Liver (tissue), 9 donors: ENCODE results near the gene C6orf132. TPM values are rescaled to one million over a fixed set of nuclear protein-coding genes. Genes with fewer than 3 reads are reported as not detected.

ENCODE experiments used
- DNase-seq: peaks from one replicate; pipeline ENCODE4 v3.0.0-alpha.2; 2017; ENCODE audit warnings: low spot score
- H3K27ac ChIP-seq, 2 donors: one replicate each; pipeline ENCODE4 v1.7.0; 2013; ENCODE audit warnings: inconsistent platforms in 2 of 2, low read length in 2 of 2, control low read depth in 1 of 2, low read depth in 1 of 2, mild to moderate bottlenecking in 1 of 2
- H3K27me3 ChIP-seq, 4 donors: one replicate each; pipeline versions ENCODE4 v1.6.1 to v1.7.0; 2013; ENCODE audit warnings: low read length in 3 of 4, inconsistent platforms in 1 of 4, mild to moderate bottlenecking in 1 of 4, moderate library complexity in 1 of 4; ENCODE audit not compliant: control insufficient read depth in 4 of 4, insufficient read depth in 4 of 4
- H3K36me3 ChIP-seq, 4 donors: one replicate each; pipeline versions ENCODE4 v1.6.1 to v1.7.0; 2013; ENCODE audit warnings: low read length in 3 of 4, mild to moderate bottlenecking in 3 of 4, low read depth in 1 of 4, moderate library complexity in 1 of 4; ENCODE audit not compliant: control insufficient read depth in 4 of 4, insufficient read depth in 3 of 4
- H3K4me1 ChIP-seq, 4 donors: one replicate each; pipeline versions ENCODE4 v1.6.1 to v1.7.0; 2013; ENCODE audit warnings: low read length in 3 of 4, mild to moderate bottlenecking in 3 of 4, moderate library complexity in 1 of 4; ENCODE audit not compliant: control insufficient read depth in 4 of 4, insufficient read depth in 4 of 4
- H3K4me3 ChIP-seq, 3 donors: one replicate each; pipeline versions ENCODE4 v1.6.1 to v1.7.0; 2013; ENCODE audit warnings: low read length in 3 of 3, control low read depth in 1 of 3, low read depth in 1 of 3, mild to moderate bottlenecking in 1 of 3
- H3K9ac ChIP-seq, 2 donors: one replicate each; pipeline ENCODE4 v1.7.0; 2013; ENCODE audit warnings: low read length in 2 of 2, mild to moderate bottlenecking in 2 of 2, moderate library complexity in 2 of 2, control low read depth in 1 of 2, low read depth in 1 of 2
- H3K9me3 ChIP-seq, 4 donors: one replicate each; pipeline versions ENCODE4 v1.6.1 to v1.7.0; 2013; ENCODE audit warnings: low read length in 3 of 4; ENCODE audit not compliant: control insufficient read depth in 4 of 4
- EGR1 ChIP-seq, 2 donors: IDR thresholded peaks; 2 replicates each; pipeline ENCODE4 v1.6.1; 2016 to 2018; ENCODE audit warnings: antibody characterized with exemption in 2 of 2, low read depth in 2 of 2
- FOXA1 ChIP-seq: IDR thresholded peaks from 2 replicates; pipeline ENCODE4 v1.6.1; 2016; ENCODE audit warnings: antibody characterized with exemption
- FOXA2 ChIP-seq: IDR thresholded peaks from 2 replicates; pipeline ENCODE4 v1.6.1; 2016; ENCODE audit warnings: antibody characterized with exemption
- GABPA ChIP-seq, 2 donors: IDR thresholded peaks in 1 of 2; conservative IDR thresholded peaks in 1 of 2; 2 replicates each; pipeline ENCODE4 v1.6.1; 2016; ENCODE audit warnings: antibody characterized with exemption in 2 of 2, mild to moderate bottlenecking in 1 of 2, moderate library complexity in 1 of 2
- HNF4A ChIP-seq, 2 donors: conservative IDR thresholded peaks; 2 replicates each; pipeline ENCODE4 v1.6.1; 2016; ENCODE audit warnings: antibody characterized with exemption in 2 of 2, mild to moderate bottlenecking in 2 of 2
- HNF4G ChIP-seq: IDR thresholded peaks from 2 replicates; pipeline ENCODE4 v1.6.1; 2016; ENCODE audit warnings: antibody characterized with exemption
- JUND ChIP-seq, 2 donors: IDR thresholded peaks; 2 replicates each; pipeline ENCODE4 v1.6.1; 2016; ENCODE audit warnings: antibody characterized with exemption in 2 of 2
- NR2F2 ChIP-seq: IDR thresholded peaks from 2 replicates; pipeline ENCODE4 v1.6.1; 2016; ENCODE audit warnings: antibody characterized with exemption
- RAD21 ChIP-seq, 2 donors: IDR thresholded peaks; 2 replicates each; pipeline ENCODE4 v1.6.1; 2016; ENCODE audit warnings: antibody characterized with exemption in 2 of 2, mild to moderate bottlenecking in 2 of 2
- RXRA ChIP-seq, 2 donors: IDR thresholded peaks; 2 replicates each; pipeline ENCODE4 v1.6.1; 2017 to 2018; ENCODE audit warnings: antibody characterized with exemption in 2 of 2, mild to moderate bottlenecking in 1 of 2
- SP1 ChIP-seq: IDR thresholded peaks from 2 replicates; pipeline ENCODE4 v1.6.1; 2018; ENCODE audit warnings: antibody characterized with exemption, mild to moderate bottlenecking
- TAF1 ChIP-seq: conservative IDR thresholded peaks from 2 replicates; pipeline ENCODE4 v1.6.1; 2016; ENCODE audit warnings: antibody characterized with exemption, mild to moderate bottlenecking
- YY1 ChIP-seq: IDR thresholded peaks from 2 replicates; pipeline ENCODE4 v1.6.1; 2016; ENCODE audit warnings: antibody characterized with exemption, mild to moderate bottlenecking
- ZBTB33 ChIP-seq: IDR thresholded peaks from 2 replicates; pipeline ENCODE4 v1.6.1; 2016; ENCODE audit warnings: antibody characterized with exemption
- WGBS: extraction: QIAGEN DNeasy Blood & Tissue Kit; methylation state at CpG from one replicate; pipeline ENCODE4 v1.1.7; 2013; 5-methylcytosine and 5-hydroxymethylcytosine counted together
- polyA plus RNA-seq, 2 donors: library from polyadenylated mRNA; stranded (reverse) in 1 of 2; unstranded in 1 of 2; fragments of 200-250 nt in 1 of 2; fragments of >200 nt in 1 of 2; fragmentation: Nextera tagmentation in 1 of 2; extraction: Ambion mirVana in 1 of 2; gene quantifications; one replicate each; pipeline versions ENCODE4 v1.2.1 to v1.2.3, GENCODE V29; 2013 to 2015
- total RNA-seq, 2 donors: library from RNA; depleted of rRNA; stranded (reverse); fragments of >200 nt; gene quantifications; one replicate each; pipeline ENCODE4 v1.2.3, GENCODE V29; 2014
- TF ChIP-seq, protein P1 (sequence below): fragments of 150-350 bp; IDR thresholded peaks from 2 replicates; pipeline ENCODE4 v1.5.1; 2017; ENCODE audit warnings: improper control_type of control experiment, low read depth, low read length; ENCODE audit not compliant: missing input control
- TF ChIP-seq, protein P2 (sequence below): IDR thresholded peaks from 2 replicates; pipeline ENCODE4 v1.6.1; 2016; ENCODE audit warnings: antibody characterized with exemption
- donor health status: healthy.
- donor health status: healthy.
- donor health status: healthy.
- donor health status: healthy.
- donor health status: healthy.

C6orf132 gene
- total and polyA plus RNA-seq, 4 donors: 0.07 to 0.25 (median 0.24) TPM; not detected in 1

GRCh38 chr6:42068173-42068572 is 74.2 kb downstream of the C6orf132 start:
- no peaks in the 10 kb centered on the region for H3K27me3 ChIP-seq
- DNase-seq: no peak
- no peak overlapping the region for H3K4me3 ChIP-seq
- 92% methylated on average over 7 of the region's 7 CpGs for WGBS
- H3K27ac ChIP-seq: no peak overlapping the region
- H3K9ac ChIP-seq: no peak overlapping the region
- peaks cover 17 to 77% (median 58%) of the 10 kb centered on the region in 4 donors for H3K36me3 ChIP-seq
- H3K9me3 ChIP-seq: no peaks in the 10 kb centered on the region
- TF ChIP-seq NR2F2: no peak
- TF ChIP-seq, protein P1, sequence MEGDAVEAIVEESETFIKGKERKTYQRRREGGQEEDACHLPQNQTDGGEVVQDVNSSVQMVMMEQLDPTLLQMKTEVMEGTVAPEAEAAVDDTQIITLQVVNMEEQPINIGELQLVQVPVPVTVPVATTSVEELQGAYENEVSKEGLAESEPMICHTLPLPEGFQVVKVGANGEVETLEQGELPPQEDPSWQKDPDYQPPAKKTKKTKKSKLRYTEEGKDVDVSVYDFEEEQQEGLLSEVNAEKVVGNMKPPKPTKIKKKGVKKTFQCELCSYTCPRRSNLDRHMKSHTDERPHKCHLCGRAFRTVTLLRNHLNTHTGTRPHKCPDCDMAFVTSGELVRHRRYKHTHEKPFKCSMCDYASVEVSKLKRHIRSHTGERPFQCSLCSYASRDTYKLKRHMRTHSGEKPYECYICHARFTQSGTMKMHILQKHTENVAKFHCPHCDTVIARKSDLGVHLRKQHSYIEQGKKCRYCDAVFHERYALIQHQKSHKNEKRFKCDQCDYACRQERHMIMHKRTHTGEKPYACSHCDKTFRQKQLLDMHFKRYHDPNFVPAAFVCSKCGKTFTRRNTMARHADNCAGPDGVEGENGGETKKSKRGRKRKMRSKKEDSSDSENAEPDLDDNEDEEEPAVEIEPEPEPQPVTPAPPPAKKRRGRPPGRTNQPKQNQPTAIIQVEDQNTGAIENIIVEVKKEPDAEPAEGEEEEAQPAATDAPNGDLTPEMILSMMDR: no peak
- no peak for TF ChIP-seq RXRA (IDR thresholded peaks at IDR 0.05)
- TF ChIP-seq, protein P2, sequence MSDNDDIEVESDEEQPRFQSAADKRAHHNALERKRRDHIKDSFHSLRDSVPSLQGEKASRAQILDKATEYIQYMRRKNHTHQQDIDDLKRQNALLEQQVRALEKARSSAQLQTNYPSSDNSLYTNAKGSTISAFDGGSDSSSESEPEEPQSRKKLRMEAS: no peak
- TF ChIP-seq SP1: no peak
- no peak for TF ChIP-seq ZBTB33
- no peak for TF ChIP-seq RAD21 (IDR thresholded peaks at IDR 0.05)
- no peak for TF ChIP-seq EGR1 (IDR thresholded peaks at IDR 0.05; ENCODE audit: low read depth in 2 of 2)
- TF ChIP-seq HNF4A (conservative IDR thresholded peaks at IDR 0.05): no peak
- no peak for TF ChIP-seq FOXA1
- no peak for TF ChIP-seq TAF1
- no peak for TF ChIP-seq GABPA (IDR thresholded peaks at IDR 0.05 in 1 of 2, conservative IDR thresholded peaks at IDR 0.05 in 1 of 2)
- no peak for TF ChIP-seq HNF4G
- TF ChIP-seq FOXA2: no peak
- TF ChIP-seq JUND (IDR thresholded peaks at IDR 0.05): no peak
- TF ChIP-seq YY1: no peak
- H3K4me1 ChIP-seq: no peaks in the 10 kb centered on the region

DNA sequence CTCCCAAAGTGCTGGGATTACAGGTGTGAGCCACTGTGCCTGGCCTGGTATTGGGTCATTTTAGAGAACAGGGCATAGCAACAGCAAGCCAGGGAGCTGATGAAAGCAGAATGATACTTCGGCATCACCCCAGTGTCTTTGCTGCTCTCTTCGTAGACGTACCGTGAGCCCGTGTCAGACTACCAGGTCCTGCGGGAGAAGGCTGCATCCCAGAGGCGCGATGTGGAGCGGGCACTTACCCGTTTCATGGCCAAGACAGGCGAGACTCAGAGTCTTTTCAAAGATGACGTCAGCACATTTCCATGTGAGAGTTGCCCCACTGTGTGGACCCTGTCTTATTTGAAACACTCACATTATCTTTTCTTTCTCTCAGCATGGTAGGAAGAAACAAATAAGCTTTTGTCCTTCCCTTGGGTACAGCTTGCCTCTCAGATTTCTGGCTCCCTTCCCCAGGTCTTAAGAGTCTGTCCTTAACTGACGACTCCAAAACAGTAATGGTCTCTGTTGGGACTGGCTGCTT is 76.2 kb downstream of the C6orf132 start:
- no peaks in the 10 kb centered on the region for H3K27me3 ChIP-seq
- H3K4me3 ChIP-seq: no peak overlapping the region
- H3K9ac ChIP-seq: no peak overlapping the region
- H3K9me3 ChIP-seq: no peaks in the 10 kb centered on the region
- H3K4me1 ChIP-seq: no peaks in the 10 kb centered on the region
- TF ChIP-seq, protein P1: no peak
- no peak for TF ChIP-seq HNF4G
- no peak for TF ChIP-seq YY1
- no peak for TF ChIP-seq JUND (IDR thresholded peaks at IDR 0.05)
- no peak for TF ChIP-seq HNF4A (conservative IDR thresholded peaks at IDR 0.05)
- TF ChIP-seq RAD21 (IDR thresholded peaks at IDR 0.05): no peak
- H3K27ac ChIP-seq: no peak overlapping the region
- peaks cover 17 to 73% (median 53%) of the 10 kb centered on the region in 4 donors for H3K36me3 ChIP-seq
- 97% methylated on average over 13 of the region's 13 CpGs for WGBS
- no peak for DNase-seq
